ENCODE data around the gene RECK. TPM values are rescaled to one million over a fixed set of nuclear protein-coding genes. Genes with fewer than 3 reads are reported as not detected.
A peak's percentile ranks its signal among the peaks of the same experiment; 100 is the strongest.

Gene RECK
- total RNA-seq, 1 experiment from 2014 or later, result 10.1 TPM

DNA sequence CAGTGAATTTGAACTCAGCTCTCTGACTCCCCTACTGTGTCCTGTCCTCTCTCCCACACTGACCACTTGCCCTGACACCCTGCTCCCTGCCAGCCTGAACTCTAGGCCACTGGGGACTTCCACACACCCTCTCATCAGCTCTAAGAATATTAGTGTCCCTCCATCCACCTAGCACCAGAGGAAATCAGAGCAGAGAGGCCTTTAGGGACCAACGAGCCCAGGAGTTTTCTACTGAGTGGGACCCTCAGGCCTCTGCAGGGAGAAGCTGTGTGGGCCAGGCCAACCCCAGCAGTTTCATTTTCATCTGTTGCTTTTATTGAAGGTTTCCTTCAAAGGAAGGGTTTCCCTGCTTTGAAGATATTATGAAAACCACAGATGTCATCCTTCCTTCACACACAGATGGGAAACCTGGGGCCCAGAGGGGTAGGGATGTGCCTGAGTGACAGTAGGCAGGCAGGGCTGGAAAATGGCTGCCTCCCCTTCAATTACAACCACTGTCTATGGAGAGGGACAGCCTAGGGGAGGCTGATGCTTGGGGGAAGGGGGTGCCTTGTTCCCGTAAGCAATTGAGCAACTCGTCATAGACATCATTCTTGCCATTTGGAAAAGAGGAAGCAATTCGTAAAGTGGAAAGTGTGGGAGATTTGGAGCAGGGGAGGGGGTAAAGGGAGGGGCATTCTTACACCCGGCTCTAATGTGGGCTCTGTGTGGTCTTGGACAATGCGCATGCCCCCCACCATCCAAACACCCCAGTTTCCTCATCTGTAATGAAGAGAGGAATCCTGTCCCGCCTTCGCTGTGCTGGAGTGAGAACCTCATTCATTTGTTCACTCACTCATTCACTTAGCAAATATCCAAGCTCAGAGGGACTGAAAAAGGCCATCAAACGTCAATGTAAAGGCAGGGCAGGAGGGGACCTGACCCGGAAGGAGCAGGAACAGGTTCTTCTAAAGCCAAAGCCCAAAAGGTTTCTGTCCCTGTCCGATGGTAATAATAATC, 103.7 kb downstream of the RECK start:
- Histone ChIP-seq H3K27ac (no peak overlapping the region), H3K36me3 (no peaks in the 10 kb centered on the region), H3K27me3 (no peaks in the 10 kb centered on the region), H3K4me3 (no peak overlapping the region), H3K4me1 (0 out of 2 replicates have a peak, but pooled peaks cover 3% of the 10 kb centered on the region), H3K9me3 (replicated peaks) (no peaks in the 10 kb centered on the region)
- DNase-seq, result no peak

DNA sequence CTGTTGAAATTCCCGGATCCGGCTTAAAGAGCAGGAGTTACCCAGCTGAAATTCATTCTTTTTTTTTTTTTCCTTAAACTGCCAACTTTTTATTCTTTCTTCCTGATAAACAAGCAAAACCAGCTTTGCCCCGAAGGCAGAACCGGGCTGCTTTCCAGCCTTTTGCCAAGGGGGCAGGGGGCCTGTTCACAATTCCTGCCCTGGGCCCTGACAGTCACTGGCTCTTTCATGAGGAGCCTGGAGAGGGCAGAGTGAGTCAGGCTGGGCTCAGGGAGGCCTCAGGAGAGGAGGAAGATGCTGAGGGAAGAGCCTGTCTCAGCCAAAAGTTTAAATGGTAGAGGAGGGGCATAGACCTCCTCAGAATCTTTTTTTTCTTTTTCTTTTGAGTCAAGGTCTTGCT, 104.6 kb downstream of the RECK start:
- DNase-seq, result no peak
- no peak overlapping the region for H3K27ac ChIP-seq
- H3K36me3 ChIP-seq, result no peaks in the 10 kb centered on the region
- H3K4me1 ChIP-seq, result 0 out of 2 replicates have a peak, but pooled peaks cover 3% of the 10 kb centered on the region
- H3K27me3 ChIP-seq, result no peaks in the 10 kb centered on the region
- H3K4me3 ChIP-seq, result no peak overlapping the region
- H3K9me3 ChIP-seq (replicated peaks), result no peaks in the 10 kb centered on the region

DNA sequence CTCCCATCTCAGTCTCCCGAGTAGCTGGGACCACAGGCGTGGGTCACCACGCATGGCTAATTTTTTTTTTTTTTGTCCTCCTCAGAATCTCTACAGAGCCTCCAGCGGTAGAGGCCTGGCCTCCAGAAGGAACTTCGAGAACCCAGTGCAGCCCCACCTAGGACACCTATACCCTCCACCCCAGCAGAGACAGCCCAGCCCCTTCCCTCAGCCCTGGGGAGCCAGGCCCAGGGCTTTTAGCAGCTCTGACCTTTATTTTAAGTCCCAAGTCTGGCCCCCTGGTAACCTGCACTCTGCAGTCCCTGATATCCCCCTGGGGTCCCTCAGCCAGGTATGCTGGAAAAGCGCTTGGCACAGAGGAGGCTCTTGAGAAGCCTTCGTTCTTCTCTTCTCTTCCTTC, 105.0 kb downstream of the RECK start:
- Histone ChIP-seq H3K27me3 (no peaks in the 10 kb centered on the region), H3K4me3 (no peak overlapping the region), H3K9me3 (replicated peaks) (no peaks in the 10 kb centered on the region), H3K27ac (no peak overlapping the region), H3K36me3 (no peaks in the 10 kb centered on the region), H3K4me1 (0 out of 2 replicates have a peak, but pooled peaks cover 3% of the 10 kb centered on the region)
- no peak for DNase-seq

DNA sequence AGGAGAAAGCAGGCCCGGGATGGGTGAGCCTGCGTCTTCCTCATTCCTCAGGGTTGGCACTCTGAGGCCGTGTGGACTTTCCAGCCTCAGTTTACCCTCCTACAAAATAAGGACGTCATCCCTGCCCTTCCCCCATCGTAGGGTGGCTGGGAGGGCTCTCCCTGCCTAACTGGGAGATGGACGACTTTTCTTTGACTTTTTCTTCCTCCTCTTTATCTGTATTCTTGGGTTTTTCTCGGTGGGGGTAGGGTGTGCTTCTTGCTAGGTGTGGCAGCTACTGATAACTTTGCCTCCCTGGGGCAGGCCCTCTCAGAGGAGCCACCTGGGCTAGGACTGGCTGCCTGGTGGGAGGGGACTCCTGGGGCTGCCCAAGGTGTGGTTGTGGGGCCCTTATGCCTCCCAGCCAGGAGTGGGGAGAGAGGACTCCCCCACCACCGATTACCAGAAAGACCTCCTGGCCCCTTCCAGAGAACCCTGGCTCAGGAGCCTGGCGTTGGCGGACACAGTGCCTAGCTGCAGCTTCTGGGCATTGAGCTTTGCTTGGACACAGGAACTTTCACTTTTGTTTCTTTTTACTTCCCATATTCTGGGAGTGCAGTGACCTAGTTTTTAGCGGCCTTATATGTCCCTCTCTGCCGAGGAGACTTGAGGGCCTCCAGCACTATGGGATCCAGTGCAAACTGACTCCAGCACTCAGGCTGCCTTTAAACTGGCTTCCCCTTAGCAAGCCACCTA, 106.0 kb downstream of the RECK start:
- Histone ChIP-seq H3K4me1 (0 out of 2 replicates have a peak, but pooled peaks cover 2% of the 10 kb centered on the region), H3K36me3 (no peaks in the 10 kb centered on the region), H3K4me3 (no peak overlapping the region), H3K27ac (no peak overlapping the region), H3K9me3 (replicated peaks) (no peaks in the 10 kb centered on the region), H3K27me3 (no peaks in the 10 kb centered on the region)
- no peak for DNase-seq

DNA sequence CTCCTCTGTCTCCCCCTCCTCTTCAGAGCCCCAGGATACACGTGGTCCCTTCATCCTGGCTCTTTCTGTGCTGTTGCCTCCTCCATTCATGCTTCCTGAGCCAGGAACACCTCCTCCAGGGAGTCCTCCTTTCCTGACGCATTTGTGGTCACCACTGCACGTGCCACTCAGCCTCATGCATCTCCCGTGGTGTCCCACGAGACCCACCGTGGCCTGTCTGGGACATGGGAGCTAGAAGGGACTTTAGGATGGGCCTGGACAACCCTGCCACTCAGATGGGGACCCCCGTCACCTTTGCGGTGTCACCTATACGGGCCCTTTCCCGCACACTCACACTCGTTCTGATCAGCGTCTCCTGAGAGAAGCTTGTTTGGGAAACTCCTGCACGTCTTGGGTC, 106.5 kb downstream of the RECK start:
- no peak for DNase-seq
- Histone ChIP-seq H3K4me1 (peaks cover 2% of the 10 kb centered on the region; the same call in 1 of the 2 replicates), H3K36me3 (no peaks in the 10 kb centered on the region), H3K27ac (no peak overlapping the region), H3K4me3 (no peak overlapping the region), H3K27me3 (no peaks in the 10 kb centered on the region), H3K9me3 (replicated peaks) (no peaks in the 10 kb centered on the region)

DNA sequence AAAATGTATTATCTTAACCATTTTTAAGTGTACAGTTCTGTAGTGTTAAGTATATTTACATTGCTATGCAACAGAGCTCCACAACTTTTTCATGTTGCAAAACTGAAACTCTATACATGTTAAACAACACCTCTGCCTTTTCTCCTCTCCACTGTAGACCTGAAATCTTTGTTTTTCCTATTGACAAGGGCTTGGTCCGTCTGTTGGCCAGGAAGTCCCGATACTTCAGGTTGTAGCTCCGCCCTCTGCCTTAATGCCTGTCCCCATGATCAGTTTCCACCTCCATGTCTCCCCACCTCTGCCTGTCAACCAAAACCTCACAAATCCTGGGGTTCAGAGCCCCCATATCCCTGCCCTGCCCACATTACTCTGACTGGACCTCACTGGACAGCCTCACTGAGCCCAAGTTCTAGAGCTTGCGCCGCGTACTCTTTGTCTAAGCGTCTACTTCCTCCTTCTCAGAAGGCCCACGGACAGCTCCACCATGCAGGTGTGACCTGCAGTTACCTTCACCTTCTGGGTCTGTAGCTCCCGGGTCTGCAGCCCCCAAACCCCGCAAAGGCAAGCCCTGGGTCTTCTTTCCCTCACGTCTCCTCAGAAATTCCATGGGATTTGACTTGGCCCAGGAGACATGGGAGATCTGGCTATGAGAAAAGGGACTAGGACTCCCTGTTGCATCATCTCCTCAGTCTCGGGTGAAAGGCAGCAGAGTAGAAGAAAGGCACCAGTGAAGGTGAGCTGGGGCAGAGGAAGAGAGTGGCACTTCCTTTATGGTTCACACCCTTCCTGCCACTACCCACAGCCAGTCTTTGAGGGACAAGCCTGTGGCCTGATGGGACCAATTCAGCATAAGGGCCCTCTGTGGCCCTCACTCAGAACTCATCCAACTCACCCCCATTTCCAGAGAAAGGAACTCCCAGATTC, 107.9 kb downstream of the RECK start:
- Histone ChIP-seq H3K9me3 (replicated peaks) (no peaks in the 10 kb centered on the region), H3K27ac (no peak overlapping the region), H3K27me3 (no peaks in the 10 kb centered on the region), H3K36me3 (no peaks in the 10 kb centered on the region), H3K4me3 (no peak overlapping the region), H3K4me1 (peaks cover 13% of the 10 kb centered on the region)
- no peak for DNase-seq

DNA sequence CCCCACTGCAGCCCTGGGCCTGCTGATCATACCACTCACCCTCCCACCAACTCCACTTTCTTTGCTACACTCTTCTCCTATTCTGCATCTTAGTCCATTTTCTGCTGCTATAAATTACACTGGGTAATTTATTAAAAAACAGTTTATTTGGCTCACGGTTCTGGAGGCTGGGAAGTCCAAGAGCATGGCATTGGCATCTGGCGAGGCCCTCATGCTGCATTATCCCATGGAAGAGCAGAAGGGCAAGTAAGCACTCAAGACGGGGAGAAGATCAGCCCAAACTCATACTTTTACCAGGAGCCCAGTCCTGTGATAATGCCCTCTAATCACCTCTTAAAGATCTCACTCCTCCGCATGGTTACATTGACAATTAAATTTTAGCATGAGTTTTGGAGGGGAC, 109.3 kb downstream of the RECK start:
- Histone ChIP-seq H3K4me1 (peaks cover 23% of the 10 kb centered on the region), H3K9me3 (replicated peaks) (no peaks in the 10 kb centered on the region), H3K36me3 (no peaks in the 10 kb centered on the region), H3K4me3 (no peak overlapping the region), H3K27me3 (no peaks in the 10 kb centered on the region), H3K27ac (no peak overlapping the region)
- no peak for DNase-seq

DNA sequence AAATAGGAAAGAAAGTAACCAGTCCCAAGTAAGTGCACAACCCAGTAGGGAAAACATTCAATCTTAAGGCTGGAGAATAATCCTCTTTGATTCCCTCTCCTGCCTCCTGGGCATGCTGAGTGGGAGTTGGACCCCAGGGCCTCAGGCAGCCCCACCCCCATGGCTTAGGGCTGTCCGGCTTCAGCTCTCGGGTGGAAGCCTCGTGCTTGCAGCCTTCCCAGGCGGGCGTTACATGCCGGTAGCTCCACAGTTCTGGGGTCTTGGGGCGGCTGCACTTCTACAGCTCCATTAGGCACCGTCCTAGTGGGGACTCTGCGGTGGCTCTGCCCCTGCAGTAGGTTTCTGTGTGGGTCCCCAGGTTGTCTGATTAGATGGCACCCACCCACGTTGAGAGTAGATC, 109.9 kb downstream of the RECK start:
- no peaks in the 10 kb centered on the region for H3K9me3 ChIP-seq (replicated peaks)

DNA sequence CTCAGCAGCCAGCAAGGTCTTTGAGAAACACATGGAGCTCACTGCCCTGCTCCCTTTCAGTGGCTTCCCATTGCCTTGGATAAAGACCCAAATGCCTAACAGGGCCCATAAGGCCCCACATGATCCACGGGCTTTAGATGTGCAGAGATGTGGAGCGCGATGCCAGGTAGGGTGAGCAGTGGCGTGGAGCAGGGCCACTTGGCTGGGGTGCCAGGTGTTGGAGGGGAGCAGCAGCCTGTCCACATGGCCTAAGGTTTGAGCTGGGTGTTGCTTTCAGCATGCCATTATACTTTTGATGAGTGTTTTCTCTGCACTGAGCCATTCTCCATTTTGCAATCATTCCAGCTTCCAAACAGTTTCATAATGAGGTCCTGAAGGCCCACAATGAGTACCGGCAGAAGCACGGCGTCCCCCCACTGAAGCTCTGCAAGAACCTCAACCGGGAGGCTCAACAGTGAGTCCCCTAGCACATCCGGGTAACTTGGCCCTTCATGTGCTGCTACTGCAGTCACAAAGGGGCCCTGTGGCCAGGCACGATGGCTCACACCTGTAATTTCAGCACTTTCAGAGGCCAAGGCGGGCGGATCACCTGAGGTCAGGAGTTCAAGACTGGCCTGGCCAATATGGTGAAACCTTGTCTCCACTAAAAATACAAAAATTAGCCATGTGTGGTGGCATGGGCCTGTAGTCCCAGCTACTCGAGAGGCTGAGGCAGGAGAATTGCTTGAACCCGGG, 110.9 kb downstream of the RECK start:
- H3K4me1 ChIP-seq, result peaks cover 24% of the 10 kb centered on the region
- no peak overlapping the region for H3K27ac ChIP-seq
- no peak overlapping the region for H3K4me3 ChIP-seq
- no peaks in the 10 kb centered on the region for H3K9me3 ChIP-seq (replicated peaks)
- no peaks in the 10 kb centered on the region for H3K27me3 ChIP-seq
- DNase-seq, result no peak
- H3K36me3 ChIP-seq, result no peaks in the 10 kb centered on the region; the same call in 1 of the 2 replicates

More for the DNA sequence above, 109.9 kb downstream of the RECK start:
- no peak for DNase-seq
- H3K4me1 ChIP-seq, result peaks cover 24% of the 10 kb centered on the region
- H3K27me3 ChIP-seq, result no peaks in the 10 kb centered on the region
- no peak overlapping the region for H3K27ac ChIP-seq
- H3K36me3 ChIP-seq, result no peaks in the 10 kb centered on the region; the same call in 1 of the 2 replicates
- no peak overlapping the region for H3K4me3 ChIP-seq

DNA sequence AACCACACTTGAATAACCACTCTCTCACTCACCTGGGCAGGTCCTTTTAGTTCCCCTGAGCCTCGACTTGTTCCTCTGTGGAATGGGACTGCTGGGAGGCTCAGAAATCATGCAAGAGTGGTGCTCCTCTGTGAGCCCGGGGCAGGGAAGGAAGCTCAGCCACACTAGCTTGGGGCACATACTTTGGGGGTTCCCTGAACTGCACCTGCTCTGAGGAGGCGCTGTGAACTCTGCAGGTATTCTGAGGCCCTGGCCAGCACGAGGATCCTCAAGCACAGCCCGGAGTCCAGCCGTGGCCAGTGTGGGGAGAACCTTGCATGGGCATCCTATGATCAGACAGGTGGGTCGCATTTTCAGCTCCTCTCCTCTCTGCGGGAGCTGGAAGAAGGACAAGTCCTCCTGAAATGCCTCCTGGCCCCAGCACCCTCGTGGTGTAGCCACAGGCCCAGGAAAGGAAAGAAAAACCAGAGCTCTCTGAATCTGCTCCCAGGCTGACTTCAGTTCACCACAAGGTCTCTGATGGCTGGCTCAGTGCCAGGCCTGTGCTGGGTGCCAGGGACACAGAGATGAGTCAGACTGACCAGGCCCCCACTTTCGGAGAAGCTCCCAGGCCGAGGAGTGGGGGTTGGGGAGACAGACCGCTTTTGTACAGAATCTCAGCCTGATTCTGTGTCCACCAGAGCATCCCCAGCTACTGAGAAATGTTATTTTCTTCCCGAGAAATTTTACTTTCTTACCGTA, 111.8 kb downstream of the RECK start:
- H3K4me1 ChIP-seq, result peaks cover 24% of the 10 kb centered on the region
- H3K9me3 ChIP-seq (replicated peaks), result no peaks in the 10 kb centered on the region
- H3K27me3 ChIP-seq, result no peaks in the 10 kb centered on the region
- peak; percentile 96 for DNase-seq
- H3K4me3 ChIP-seq, result no peak overlapping the region
- H3K36me3 ChIP-seq, result no peaks in the 10 kb centered on the region; the same call in 1 of the 2 replicates
- H3K27ac ChIP-seq, result peak overlapping the region; percentile 46

DNA sequence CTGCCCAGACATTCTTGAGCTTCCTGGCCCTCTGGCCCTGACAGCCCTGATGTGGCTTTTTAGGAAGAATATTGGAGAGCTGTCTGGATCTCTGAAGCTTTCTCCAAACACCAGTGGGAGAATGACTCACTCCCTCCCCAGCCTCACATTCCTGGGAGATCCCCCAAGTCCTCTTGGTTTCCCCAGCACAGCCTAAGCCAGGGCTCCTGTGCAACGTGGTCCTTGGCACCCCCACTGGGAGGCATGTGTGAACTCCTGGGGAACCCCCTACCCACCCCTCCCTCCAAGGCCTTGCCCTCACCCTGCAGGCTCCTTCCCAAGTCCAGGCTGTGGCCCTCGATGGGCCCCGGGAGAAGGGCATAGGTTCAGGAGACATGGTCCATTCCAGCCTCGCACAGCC, 112.5 kb downstream of the RECK start:
- Histone ChIP-seq H3K27me3 (no peaks in the 10 kb centered on the region), H3K36me3 (no peaks in the 10 kb centered on the region; the same call in 1 of the 2 replicates), H3K4me1 (peaks cover 24% of the 10 kb centered on the region), H3K27ac (peak overlapping the region; percentile 46), H3K4me3 (no peak overlapping the region), H3K9me3 (replicated peaks) (no peaks in the 10 kb centered on the region)
- DNase-seq, result peak; percentile 39 to 42

DNA sequence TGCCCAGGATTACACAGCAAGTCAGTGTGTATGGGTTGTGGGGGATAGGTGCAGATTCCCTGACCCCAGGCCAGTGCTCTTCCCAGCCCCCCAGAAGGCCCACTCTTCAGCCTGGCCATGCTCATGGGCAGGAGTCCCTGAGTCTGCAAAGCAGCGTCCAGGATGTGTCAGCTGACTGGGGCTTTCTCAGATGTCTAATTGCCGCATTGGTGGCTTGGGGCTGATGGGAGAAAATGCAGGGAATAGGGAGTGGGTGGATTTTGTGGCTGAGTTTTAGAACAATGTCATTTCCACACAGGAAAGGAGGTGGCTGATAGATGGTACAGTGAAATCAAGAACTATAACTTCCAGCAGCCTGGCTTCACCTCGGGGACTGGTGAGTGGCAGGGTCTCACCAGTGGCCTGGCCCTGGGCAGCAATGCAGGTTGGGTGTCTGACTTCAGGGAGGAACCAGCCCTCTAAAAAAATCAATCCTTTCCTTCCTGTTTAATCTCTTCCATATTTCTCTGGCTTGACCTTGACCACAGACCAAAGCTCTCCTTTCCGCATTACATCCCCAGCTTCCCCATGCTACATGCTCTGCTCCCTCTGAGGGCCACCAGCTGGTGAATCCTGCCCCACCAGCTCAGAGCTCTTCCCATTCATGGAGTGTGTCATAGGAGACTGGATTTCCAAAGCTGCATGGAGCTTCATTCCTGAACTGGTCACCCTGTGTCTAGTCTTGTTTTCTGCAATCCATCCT, 114.0 kb downstream of the RECK start:
- Histone ChIP-seq H3K36me3 (no peaks in the 10 kb centered on the region; the same call in 1 of the 2 replicates), H3K9me3 (replicated peaks) (no peaks in the 10 kb centered on the region), H3K4me1 (peaks cover 24% of the 10 kb centered on the region), H3K4me3 (no peak overlapping the region), H3K27me3 (no peaks in the 10 kb centered on the region), H3K27ac (no peak overlapping the region)
- DNase-seq, result peak in 1 of 2 experiments; percentile 34
